Keratinocyte (primary cell): ENCODE results near the gene FAM53A. TPM values are rescaled to one million over a fixed set of nuclear protein-coding genes. Genes with fewer than 3 reads are reported as not detected.

Experiments used
- DNase-seq: peaks from one replicate; pipeline ENCODE4 v3.0.0-alpha.2; 2011; ENCODE audit warnings: low read depth, missing footprints, low spot score
- FAIRE-seq: peaks from 2 replicates; lab custom pipeline; 2011; peaks lifted over from hg19 to GRCh38; lab: Jason Lieb, UNC
- H2AFZ ChIP-seq: 2 replicates; pipeline ENCODE4 v1.6.0; 2012; ENCODE audit warnings: low read length, control low read depth, inconsistent platforms; ENCODE audit not compliant: control insufficient read depth
- H3K27ac ChIP-seq: 2 replicates; pipeline ENCODE4 v1.5.1; 2011; ENCODE audit warnings: low read length; ENCODE audit not compliant: control insufficient read depth, insufficient read depth
- H3K27me3 ChIP-seq: 3 replicates; pipeline ENCODE4 v1.6.0; 2011; ENCODE audit warnings: low read length; ENCODE audit not compliant: control insufficient read depth, insufficient read depth; ENCODE audit errors: extremely low read depth
- H3K36me3 ChIP-seq, 2 experiments: 2 replicates in 1 of 2; 3 replicates in 1 of 2; pipeline ENCODE4 v1.5.1; 2011; ENCODE audit warnings: low read length in 2 of 2, mild to moderate bottlenecking in 1 of 2; ENCODE audit not compliant: control insufficient read depth in 2 of 2, insufficient read depth in 2 of 2; ENCODE audit errors: extremely low read depth in 1 of 2
- H3K4me1 ChIP-seq: 3 replicates; pipeline ENCODE4 v1.5.1; 2011; ENCODE audit warnings: low read length; ENCODE audit not compliant: control insufficient read depth, insufficient read depth; ENCODE audit errors: extremely low read depth
- H3K4me2 ChIP-seq: 3 replicates; pipeline ENCODE4 v1.6.0; 2011; ENCODE audit warnings: low read depth, low read length; ENCODE audit not compliant: control insufficient read depth, insufficient read depth; ENCODE audit errors: extremely low read depth
- H3K4me3 ChIP-seq, 3 experiments: fragments of 200-600 bp in 1 of 3; sonication (generic) in 1 of 3; 2 replicates in 2 of 3; 3 replicates in 1 of 3; pipeline ENCODE4 v1.5.1; 2011 to 2016; ENCODE audit warnings: low read length in 3 of 3, mild to moderate bottlenecking in 3 of 3, control low read depth in 2 of 3, inconsistent platforms in 1 of 3, low read depth in 1 of 3, mixed read lengths in 1 of 3, mixed run types in 1 of 3, moderate library complexity in 1 of 3; ENCODE audit not compliant: control insufficient read depth in 2 of 3, insufficient read depth in 2 of 3; ENCODE audit errors: extremely low read depth in 1 of 3
- H3K79me2 ChIP-seq: 2 replicates; pipeline ENCODE4 v1.6.0; 2012; ENCODE audit warnings: low read length; ENCODE audit not compliant: control insufficient read depth, insufficient read depth
- H3K9ac ChIP-seq: 3 replicates; pipeline ENCODE4 v1.6.0; 2011; ENCODE audit warnings: low read length; ENCODE audit not compliant: control insufficient read depth, insufficient read depth; ENCODE audit errors: extremely low read depth
- H3K9me1 ChIP-seq: 3 replicates; pipeline ENCODE4 v1.6.0; 2011; ENCODE audit warnings: low read length; ENCODE audit not compliant: control insufficient read depth, insufficient read depth; ENCODE audit errors: extremely low read depth
- H3K9me3 ChIP-seq: 2 replicates; pipeline ENCODE4 v1.5.1; 2012; ENCODE audit warnings: low read depth, low read length; ENCODE audit not compliant: control insufficient read depth
- H4K20me1 ChIP-seq: 3 replicates; pipeline ENCODE4 v1.6.0; 2011; ENCODE audit warnings: low read length; ENCODE audit not compliant: control insufficient read depth, insufficient read depth; ENCODE audit errors: extremely low read depth
- CTCF ChIP-seq, 3 experiments: IDR thresholded peaks in 1 of 3; conservative IDR thresholded peaks in 1 of 3; optimal IDR thresholded peaks in 1 of 3; 2 replicates in 2 of 3; 3 replicates in 1 of 3; pipeline versions ENCODE3 to v1.5.1; 2011; ENCODE audit warnings: low read length in 3 of 3, mild to moderate bottlenecking in 3 of 3, moderate library complexity in 2 of 3, control low read depth in 1 of 3, inconsistent platforms in 1 of 3; ENCODE audit not compliant: insufficient read depth in 2 of 3; ENCODE audit errors: extremely low read depth in 1 of 3
- EZH2 ChIP-seq: IDR thresholded peaks from one replicate; pipeline ENCODE4 v1.6.1; 2012; ENCODE audit warnings: inconsistent platforms, mild to moderate bottlenecking, low read length, moderate library complexity
- dilution Hi-C: fragments of 300-500 bp; cut with MboI; formaldehyde crosslinking; loops from one replicate; pipeline ENCODE4 v1.7.0; 2020; ENCODE audit warnings: low sequenced_read_pairs; ENCODE audit not compliant: extremely low pct_ligation_motif_present
- polyA plus RNA-seq, 5 experiments: library from polyadenylated mRNA; depleted of rRNA in 3 of 5; stranded (reverse) in 3 of 5; stranded (forward) in 1 of 5; unstranded in 1 of 5; fragments of >200 nt; gene quantifications; 1 replicate in 1 of 5; 2 replicates in 3 of 5; 3 replicates in 1 of 5; pipeline versions ENCODE4 v1.2.1 to v1.2.3, GENCODE V29; 2011 to 2012; ENCODE audit warnings: missing spikeins in 2 of 5, low read depth in 1 of 5, low replicate concordance in 1 of 5

Gene FAM53A
- polyA plus RNA-seq, 1 donor (not counting 4 experiments of a cell fraction or from before 2014, with no cell fraction given): 0.50 TPM

GRCh38 chr4:1614502-1614853 lies 69.6 kb downstream of the FAM53A start:
- no peaks in the 10 kb centered on the region for H3K9me1 ChIP-seq
- no peak overlapping the region for H3K4me2 ChIP-seq
- FAIRE-seq (no peak), DNase-seq (no peak)
- dilution Hi-C loops: no loop called here
- peaks cover 10% of the 10 kb centered on the region for H3K4me1 ChIP-seq
- no peaks in the 10 kb centered on the region for H3K79me2 ChIP-seq
- H3K36me3 ChIP-seq: no peaks in the 10 kb centered on the region
- H3K4me3 ChIP-seq: no peak overlapping the region
- no peak overlapping the region for H2AFZ ChIP-seq
- TF ChIP-seq CTCF (optimal IDR thresholded peaks at IDR 0.05 in 1 of 3, IDR thresholded peaks at IDR 0.05 in 1 of 3, conservative IDR thresholded peaks at IDR 0.05 in 1 of 3; ENCODE audit: extremely low read depth in 1 of 3, insufficient read depth in 2 of 3, low read length in 3 of 3) (no peak), EZH2 (no peak)
- H3K9me3 ChIP-seq: peaks cover 13% of the 10 kb centered on the region
- no peaks in the 10 kb centered on the region for H3K27me3 ChIP-seq
- H4K20me1 ChIP-seq: no peaks in the 10 kb centered on the region
- no peak overlapping the region for H3K27ac ChIP-seq
- H3K9ac ChIP-seq: no peak overlapping the region

DNA sequence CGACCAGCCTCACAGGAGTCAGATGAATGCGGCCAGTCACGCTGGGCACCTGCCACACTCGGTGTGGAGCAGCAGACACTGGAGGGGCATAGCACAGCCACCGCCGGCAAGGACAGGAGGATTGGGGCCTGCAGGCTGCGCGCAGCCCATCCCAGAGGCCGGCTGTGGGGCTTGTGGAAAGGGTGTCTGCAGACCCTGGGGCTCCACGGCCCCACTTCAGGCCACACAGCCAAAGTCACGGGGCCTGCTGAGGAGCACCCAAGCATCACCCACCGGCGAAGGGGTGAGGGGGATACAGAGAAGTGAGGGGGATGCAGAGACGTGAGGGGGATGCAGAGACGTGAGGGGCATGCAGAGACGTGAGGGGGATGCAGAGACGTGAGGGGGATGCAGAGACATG lies 70.1 kb downstream of the FAM53A start:
- no peaks in the 10 kb centered on the region for H3K27me3 ChIP-seq
- no peak overlapping the region for H3K4me2 ChIP-seq
- peaks cover 10% of the 10 kb centered on the region for H3K4me1 ChIP-seq
- dilution Hi-C loops: no loop called here
- H3K9me1 ChIP-seq: no peaks in the 10 kb centered on the region
- H2AFZ ChIP-seq: no peak overlapping the region
- H3K27ac ChIP-seq: no peak overlapping the region
- no peaks in the 10 kb centered on the region for H4K20me1 ChIP-seq
- no peaks in the 10 kb centered on the region for H3K36me3 ChIP-seq
- H3K9me3 ChIP-seq: peaks cover 13% of the 10 kb centered on the region
- DNase-seq (no peak), FAIRE-seq (no peak)
- no peak overlapping the region for H3K4me3 ChIP-seq
- no peaks in the 10 kb centered on the region for H3K79me2 ChIP-seq
- no peak overlapping the region for H3K9ac ChIP-seq
- TF ChIP-seq CTCF (optimal IDR thresholded peaks at IDR 0.05 in 1 of 3, IDR thresholded peaks at IDR 0.05 in 1 of 3, conservative IDR thresholded peaks at IDR 0.05 in 1 of 3; ENCODE audit: extremely low read depth in 1 of 3, insufficient read depth in 2 of 3, low read length in 3 of 3) (no peak), EZH2 (no peak)
